GM21360 (cell line): ENCODE data around the gene MATK.

Experiments
- ATAC-seq: cut with Tn5 transposase; IDR thresholded peaks from one replicate; pipeline ENCODE4 v1.9.1; 2021; ENCODE audit warnings: mild to moderate bottlenecking, moderate library complexity; ENCODE audit not compliant: unreplicated experiment

Gene MATK

GRCh38 chr19:3785938-3786824 lies at the start of gene MATK:
Gene MATK (minus strand): TSS chr19:3786381. CDS start chr19:3785135, 1,246 bp downstream.
- no peak for ATAC-seq

- no peak for ATAC-seq
Measured at GRCh38 chr19:3835055-3835435, 48.9 kb upstream of the MATK start.

- no peak for ATAC-seq
Measured at GRCh38 chr19:3834349-3835054, 48.3 kb upstream of the MATK start.

GRCh38 chr19:3833578-3834348 lies 47.6 kb upstream of the MATK start:
- ATAC-seq: no peak

- ATAC-seq: no peak
Measured at GRCh38 chr19:3832001-3832400, 45.8 kb upstream of the MATK start.

- no peak for ATAC-seq
Measured at GRCh38 chr19:3831601-3832000, 45.4 kb upstream of the MATK start.

GRCh38 chr19:3830621-3831589 lies 44.7 kb upstream of the MATK start:
- ATAC-seq: no peak

- no peak for ATAC-seq
Measured at GRCh38 chr19:3827306-3827705, 41.1 kb upstream of the MATK start.

- ATAC-seq: no peak
Measured at GRCh38 chr19:3826163-3826562, 40.0 kb upstream of the MATK start.

GRCh38 chr19:3825286-3825956 lies 39.2 kb upstream of the MATK start:
- ATAC-seq: no peak

GRCh38 chr19:3823350-3823713 lies 37.2 kb upstream of the MATK start:
- ATAC-seq: no peak

- ATAC-seq: no peak
Measured at GRCh38 chr19:3822683-3823349, 36.6 kb upstream of the MATK start.

GRCh38 chr19:3821857-3822364 lies 35.7 kb upstream of the MATK start:
- no peak for ATAC-seq

GRCh38 chr19:3821156-3821555 lies 35.0 kb upstream of the MATK start:
- ATAC-seq: no peak

- no peak for ATAC-seq
Measured at GRCh38 chr19:3819989-3820388, 33.8 kb upstream of the MATK start.

GRCh38 chr19:3818918-3819317 lies 32.7 kb upstream of the MATK start:
- no peak for ATAC-seq

GRCh38 chr19:3818466-3818865 lies 32.3 kb upstream of the MATK start:
- ATAC-seq: no peak

GRCh38 chr19:3817761-3818160 lies 31.6 kb upstream of the MATK start:
- no peak for ATAC-seq

GRCh38 chr19:3816566-3817218 lies 30.5 kb upstream of the MATK start:
- ATAC-seq: no peak
